ENCODE measurements around the gene IL16.

DNA sequence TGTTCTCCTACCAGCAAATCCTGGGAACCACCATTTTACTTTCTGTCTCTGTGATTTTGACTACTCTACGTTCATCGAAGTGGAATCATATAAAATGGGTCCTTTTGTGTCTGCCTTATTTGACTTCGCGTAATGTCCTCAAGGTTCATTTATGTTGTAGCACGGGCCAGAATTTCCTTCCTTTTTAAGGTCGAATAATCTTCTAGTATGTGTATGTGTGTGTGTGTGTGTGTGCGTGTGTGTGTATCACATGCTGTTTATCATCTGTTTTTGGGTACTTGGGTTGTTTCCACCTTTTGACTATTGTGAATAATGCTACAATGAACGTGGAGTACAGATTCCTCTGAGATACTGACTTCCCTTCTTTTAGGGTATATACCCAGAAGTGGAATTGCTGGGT is 91.9 kb downstream of the IL16 start:
- TF ChIP-seq FOXM1 (IDR thresholded peaks at IDR 0.05; ENCODE audit: borderline replicate concordance) (no peak), BHLHE40 (IDR thresholded peaks at IDR 0.05; ENCODE audit: borderline replicate concordance) (no peak), ZNF384 (IDR thresholded peaks at IDR 0.05) (no peak)
